ENCODE data around the gene ADAM8. TPM values are rescaled to one million over a fixed set of nuclear protein-coding genes. Genes with fewer than 3 reads are reported as not detected.

The ADAM8 gene
- total and polyA plus RNA-seq, 2 donors, result 8.3 to 19.2 TPM

DNA sequence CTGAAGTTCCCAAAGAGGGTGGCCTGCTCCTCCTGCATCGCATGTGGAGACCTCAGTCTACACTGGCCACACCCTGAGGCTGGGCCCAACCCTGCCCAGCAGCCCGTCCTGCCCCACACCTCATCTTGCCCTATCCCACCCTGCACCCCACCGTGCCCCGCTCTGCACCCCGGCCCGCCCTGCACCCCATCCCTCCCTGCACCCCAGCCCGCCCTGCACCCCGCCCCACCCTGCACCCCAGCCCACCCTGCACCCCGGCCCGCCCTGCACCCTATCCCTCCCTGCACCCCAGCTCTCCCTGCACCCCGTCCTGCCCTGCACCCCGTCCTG, 24.5 kb downstream of the ADAM8 start:
- 97% methylated on average over 12 of the region's 12 CpGs for WGBS
- H3K27ac ChIP-seq (ENCODE audit: low read depth in 1 of 2, low read length in 1 of 2), result no peak overlapping the region
- no peak overlapping the region for H3K4me3 ChIP-seq (ENCODE audit: low read length in 2 of 2)

DNA sequence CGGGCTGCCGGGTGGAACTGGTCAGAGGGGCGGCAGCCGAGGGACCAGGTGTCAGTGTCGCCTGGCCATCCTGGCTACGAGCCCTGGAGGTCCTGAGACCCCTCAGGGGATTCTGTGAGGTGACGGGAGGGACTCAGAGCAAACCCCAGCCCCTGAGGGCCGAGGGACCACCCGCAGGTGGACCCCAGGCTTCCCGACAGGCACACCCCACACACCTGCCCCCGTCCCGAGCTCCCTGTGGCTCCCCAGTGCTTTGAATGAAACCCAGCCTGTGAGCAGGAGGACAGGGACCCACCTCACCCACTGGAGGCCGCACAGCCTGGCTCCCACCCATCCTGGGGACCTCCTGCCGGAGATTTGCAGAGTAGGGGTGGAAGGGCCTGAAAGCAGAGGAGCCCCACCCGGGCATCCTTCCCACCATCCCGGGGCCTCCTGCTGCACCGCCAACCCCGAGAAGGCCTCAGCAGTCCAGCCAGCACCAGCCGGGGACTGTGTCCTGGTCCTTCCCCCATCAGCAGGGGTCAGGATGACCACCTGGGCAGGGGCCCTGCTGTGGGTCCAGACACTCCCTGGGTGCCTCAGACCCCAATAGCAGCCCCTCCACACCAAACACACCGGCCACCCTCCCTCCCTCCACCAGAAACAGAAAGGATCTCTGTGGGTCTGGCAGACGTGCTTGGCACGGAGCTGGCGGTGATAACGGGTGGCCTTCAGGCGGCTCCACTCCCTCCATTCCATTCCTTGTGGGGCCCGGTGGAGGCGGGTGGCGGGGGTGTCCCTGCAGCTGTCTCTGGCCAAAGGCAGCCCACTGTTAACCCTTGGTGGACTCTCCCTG, 25.1 kb downstream of the ADAM8 start:
- H3K9me3 ChIP-seq (ENCODE audit: control insufficient read depth in 2 of 2, insufficient read depth in 1 of 2, low read length in 1 of 2), result no peaks in the 10 kb centered on the region
- 88% methylated on average over 28 of the region's 28 CpGs for WGBS
- DNase-seq (ENCODE audit: low read depth in 6 of 9, low spot score in 9 of 9), result no peak
- no peak overlapping the region for H3K4me3 ChIP-seq (ENCODE audit: low read length in 2 of 2)
- H3K36me3 ChIP-seq (ENCODE audit: control insufficient read depth in 2 of 2, insufficient read depth in 2 of 2, low read length in 1 of 2), result no peaks in the 10 kb centered on the region
- H3K27me3 ChIP-seq (ENCODE audit: control insufficient read depth in 2 of 2, insufficient read depth in 1 of 2, low read length in 1 of 2), result peaks cover 0 to 19% of the 10 kb centered on the region in 2 donors
- H3K4me1 ChIP-seq (ENCODE audit: control insufficient read depth in 2 of 2, insufficient read depth in 2 of 2, low read length in 2 of 2), result no peaks in the 10 kb centered on the region
- no peak overlapping the region for H3K27ac ChIP-seq (ENCODE audit: low read depth in 1 of 2, low read length in 1 of 2)

More for the DNA sequence above, 24.5 kb downstream of the ADAM8 start:
- no peaks in the 10 kb centered on the region for H3K36me3 ChIP-seq (ENCODE audit: control insufficient read depth in 2 of 2, insufficient read depth in 2 of 2, low read length in 1 of 2)
- H3K4me1 ChIP-seq (ENCODE audit: control insufficient read depth in 2 of 2, insufficient read depth in 2 of 2, low read length in 2 of 2), result peaks cover 0 to 1% of the 10 kb centered on the region in 2 donors
- peaks cover 0 to 24% of the 10 kb centered on the region in 2 donors for H3K27me3 ChIP-seq (ENCODE audit: control insufficient read depth in 2 of 2, insufficient read depth in 1 of 2, low read length in 1 of 2)
- no peak for DNase-seq (ENCODE audit: low read depth in 6 of 9, low spot score in 9 of 9)
- H3K9me3 ChIP-seq (ENCODE audit: control insufficient read depth in 2 of 2, insufficient read depth in 1 of 2, low read length in 1 of 2), result no peaks in the 10 kb centered on the region

DNA sequence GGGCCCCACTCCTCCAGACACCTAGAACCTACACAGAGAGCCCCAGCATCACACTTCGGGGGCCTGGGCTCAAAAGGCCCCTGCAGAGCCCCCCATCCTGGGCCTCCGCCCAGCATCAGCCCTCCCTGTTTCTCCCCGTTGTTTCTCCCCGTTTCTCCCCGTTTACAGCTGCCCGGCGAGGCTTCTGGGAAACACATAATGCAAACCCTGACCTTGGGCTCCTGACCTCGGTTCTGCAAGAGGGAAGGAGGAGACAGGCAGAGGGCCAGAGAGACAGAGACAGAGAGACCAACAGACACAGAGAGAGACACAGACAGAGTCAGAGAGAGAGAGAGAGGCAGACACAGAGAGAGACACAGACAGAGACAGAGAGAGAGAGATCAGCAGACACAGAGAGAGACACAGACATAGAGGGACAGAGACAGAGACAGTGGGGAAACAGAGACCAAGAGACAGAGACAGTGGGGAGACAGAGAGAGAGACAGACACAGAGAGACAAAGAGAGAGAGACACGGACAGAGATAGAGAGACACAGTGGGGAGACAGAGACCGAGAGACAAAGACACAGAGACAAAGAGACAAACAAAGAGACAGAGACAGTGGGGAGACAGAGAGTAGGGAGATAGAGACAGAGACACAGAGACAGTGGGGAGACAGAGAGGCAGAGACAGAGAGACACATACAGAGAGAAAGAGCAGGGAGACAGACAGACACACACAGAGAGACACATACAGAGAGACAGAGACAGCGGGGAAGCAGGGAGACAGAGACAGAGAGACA, 26.5 kb downstream of the ADAM8 start:
- no peaks in the 10 kb centered on the region for H3K36me3 ChIP-seq (ENCODE audit: control insufficient read depth in 2 of 2, insufficient read depth in 2 of 2, low read length in 1 of 2)
- H3K4me3 ChIP-seq (ENCODE audit: low read length in 2 of 2), result no peak overlapping the region
- no peak for DNase-seq (ENCODE audit: low read depth in 6 of 9, low spot score in 9 of 9)
- H3K4me1 ChIP-seq (ENCODE audit: control insufficient read depth in 2 of 2, insufficient read depth in 2 of 2, low read length in 2 of 2), result no peaks in the 10 kb centered on the region
- 94% methylated on average over 11 of the region's 11 CpGs for WGBS
- peaks cover 0 to 9% of the 10 kb centered on the region in 2 donors for H3K27me3 ChIP-seq (ENCODE audit: control insufficient read depth in 2 of 2, insufficient read depth in 1 of 2, low read length in 1 of 2)
- H3K9me3 ChIP-seq (ENCODE audit: control insufficient read depth in 2 of 2, insufficient read depth in 1 of 2, low read length in 1 of 2), result no peaks in the 10 kb centered on the region
- no peak overlapping the region for H3K27ac ChIP-seq (ENCODE audit: low read depth in 1 of 2, low read length in 1 of 2)

DNA sequence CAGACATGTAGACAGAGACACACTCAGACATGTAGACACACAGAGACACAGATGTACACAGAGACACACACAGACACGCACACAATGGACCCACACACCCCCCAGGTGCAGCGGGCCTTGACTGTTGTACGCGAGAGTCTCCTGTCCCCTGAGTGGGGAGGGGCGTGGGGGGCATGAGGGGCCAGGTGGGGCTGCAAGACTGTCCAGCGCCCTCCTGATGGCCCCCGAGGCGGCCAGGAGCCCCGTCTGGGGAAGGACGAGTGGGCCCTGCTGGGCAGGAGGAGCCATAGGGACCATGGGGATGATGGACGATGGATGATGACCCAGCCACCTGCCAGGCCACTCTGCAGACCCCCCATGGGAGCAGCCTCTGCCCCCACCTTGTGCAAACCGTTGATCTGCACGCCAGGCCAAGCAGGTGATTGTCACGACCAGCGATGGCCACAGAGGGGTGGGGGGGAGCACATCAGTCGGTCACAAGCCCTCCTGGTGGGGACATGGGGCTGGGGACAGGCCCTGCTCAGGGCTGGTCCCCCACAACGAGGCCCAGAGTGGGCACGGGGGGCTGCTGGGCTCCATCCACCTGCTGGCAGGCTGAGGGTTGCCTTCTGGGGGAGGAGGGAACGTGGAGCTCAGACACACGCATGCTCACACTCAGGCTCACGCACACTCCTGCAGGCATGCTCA, 27.4 kb downstream of the ADAM8 start:
- H3K27me3 ChIP-seq (ENCODE audit: control insufficient read depth in 2 of 2, insufficient read depth in 1 of 2, low read length in 1 of 2), result peaks cover 0 to 9% of the 10 kb centered on the region in 2 donors
- no peaks in the 10 kb centered on the region for H3K4me1 ChIP-seq (ENCODE audit: control insufficient read depth in 2 of 2, insufficient read depth in 2 of 2, low read length in 2 of 2)
- 80% methylated on average over 21 of the region's 21 CpGs for WGBS
- H3K9me3 ChIP-seq (ENCODE audit: control insufficient read depth in 2 of 2, insufficient read depth in 1 of 2, low read length in 1 of 2), result no peaks in the 10 kb centered on the region
- no peaks in the 10 kb centered on the region for H3K36me3 ChIP-seq (ENCODE audit: control insufficient read depth in 2 of 2, insufficient read depth in 2 of 2, low read length in 1 of 2)
- no peak for DNase-seq (ENCODE audit: low read depth in 6 of 9, low spot score in 9 of 9)
- no peak overlapping the region for H3K4me3 ChIP-seq (ENCODE audit: low read length in 2 of 2)
- no peak overlapping the region for H3K27ac ChIP-seq (ENCODE audit: low read depth in 1 of 2, low read length in 1 of 2)

DNA sequence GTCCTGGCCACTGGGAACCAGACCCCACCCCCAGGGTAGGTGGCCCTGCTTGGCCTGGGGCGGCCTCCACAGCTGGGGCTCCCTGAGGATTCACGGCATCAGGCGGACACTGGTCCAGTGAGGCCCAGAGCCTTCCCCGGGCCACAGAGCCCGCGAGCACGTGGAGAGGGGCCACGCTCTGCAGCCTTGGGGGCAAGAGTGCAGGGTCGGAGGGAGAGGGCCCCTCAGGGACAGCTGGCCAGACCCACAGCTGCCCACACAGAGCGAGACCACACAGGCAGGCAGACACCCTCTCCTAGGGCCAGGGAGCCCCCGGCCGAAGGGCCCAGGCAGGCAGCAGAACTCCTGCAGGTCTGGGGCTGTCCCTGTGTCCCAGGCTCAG, 28.3 kb downstream of the ADAM8 start:
- no peak for DNase-seq (ENCODE audit: low read depth in 6 of 9, low spot score in 9 of 9)
- H3K27me3 ChIP-seq (ENCODE audit: control insufficient read depth in 2 of 2, insufficient read depth in 1 of 2, low read length in 1 of 2), result peaks cover 0 to 15% of the 10 kb centered on the region in 2 donors
- peaks cover 0 to under 1% of the 10 kb centered on the region in 2 donors for H3K9me3 ChIP-seq (ENCODE audit: control insufficient read depth in 2 of 2, insufficient read depth in 1 of 2, low read length in 1 of 2)
- no peak overlapping the region for H3K27ac ChIP-seq (ENCODE audit: low read depth in 1 of 2, low read length in 1 of 2)
- no peaks in the 10 kb centered on the region for H3K4me1 ChIP-seq (ENCODE audit: control insufficient read depth in 2 of 2, insufficient read depth in 2 of 2, low read length in 2 of 2)
- no peak overlapping the region for H3K4me3 ChIP-seq (ENCODE audit: low read length in 2 of 2)
- no peaks in the 10 kb centered on the region for H3K36me3 ChIP-seq (ENCODE audit: control insufficient read depth in 2 of 2, insufficient read depth in 2 of 2, low read length in 1 of 2)
- WGBS, result 96% methylated on average over 12 of the region's 12 CpGs

DNA sequence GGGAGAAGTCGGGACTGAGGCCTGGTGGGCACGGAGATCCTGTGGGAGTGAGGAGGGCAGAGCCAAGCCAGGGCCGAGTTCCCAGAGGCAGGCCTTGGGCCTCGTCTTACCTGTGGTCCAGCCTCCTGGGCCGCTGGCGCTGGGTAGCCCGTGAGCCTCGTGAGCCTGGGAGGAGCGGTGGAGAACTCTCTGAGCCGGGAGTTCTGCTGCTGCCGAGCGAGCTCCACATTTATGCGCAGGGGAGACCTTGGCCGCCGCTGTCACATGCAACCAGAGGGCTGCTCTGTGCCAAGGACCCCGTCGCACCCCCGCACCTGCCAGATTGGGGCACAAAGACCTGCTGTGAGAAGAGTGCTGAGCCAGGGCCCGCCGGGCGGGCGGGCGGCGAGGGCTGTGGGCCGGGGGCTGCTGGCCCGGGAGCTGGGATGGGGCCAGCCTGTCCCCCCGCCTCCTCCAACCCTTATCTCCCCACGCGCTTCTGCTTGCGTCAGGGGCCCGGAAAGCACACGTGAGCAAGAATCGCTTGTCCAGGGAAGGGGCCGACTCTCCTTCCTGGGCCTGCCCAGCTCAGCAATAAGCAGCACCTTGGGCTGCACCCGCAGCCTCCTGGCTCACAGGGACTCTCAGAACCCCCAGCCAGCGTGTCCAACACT, 28.9 kb downstream of the ADAM8 start:
- H3K4me1 ChIP-seq (ENCODE audit: control insufficient read depth in 2 of 2, insufficient read depth in 2 of 2, low read length in 2 of 2), result no peaks in the 10 kb centered on the region

DNA sequence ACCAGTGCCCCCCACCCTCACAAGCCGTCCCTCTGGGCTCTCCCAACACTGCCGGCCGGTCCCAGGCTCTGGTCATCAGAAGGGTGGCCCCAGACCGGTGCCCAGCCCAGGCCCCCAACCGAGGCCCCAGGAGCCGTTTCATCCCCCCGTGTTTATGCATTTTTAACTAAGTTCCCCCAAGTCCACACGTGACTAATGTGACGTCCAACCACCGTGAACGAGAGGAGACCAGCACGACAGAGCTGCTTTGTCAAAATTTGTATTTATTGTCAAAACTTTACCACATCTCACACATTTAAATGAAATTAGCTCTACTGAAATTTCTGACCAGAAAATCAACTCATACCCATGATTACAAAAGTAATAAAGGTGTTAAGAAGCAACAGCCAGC, 30.4 kb downstream of the ADAM8 start:
- Histone ChIP-seq H3K4me1 (ENCODE audit: control insufficient read depth in 2 of 2, insufficient read depth in 2 of 2, low read length in 2 of 2) (no peaks in the 10 kb centered on the region), H3K27ac (ENCODE audit: low read depth in 1 of 2, low read length in 1 of 2) (no peak overlapping the region), H3K4me3 (ENCODE audit: low read length in 2 of 2) (no peak overlapping the region), H3K9me3 (ENCODE audit: control insufficient read depth in 2 of 2, insufficient read depth in 1 of 2, low read length in 1 of 2) (peaks cover 0 to 1% of the 10 kb centered on the region in 2 donors), H3K36me3 (ENCODE audit: control insufficient read depth in 2 of 2, insufficient read depth in 2 of 2, low read length in 1 of 2) (no peaks in the 10 kb centered on the region), H3K27me3 (ENCODE audit: control insufficient read depth in 2 of 2, insufficient read depth in 1 of 2, low read length in 1 of 2) (peaks cover 2 to 28% of the 10 kb centered on the region in 2 donors)
- DNase-seq (ENCODE audit: low read depth in 6 of 9, low spot score in 9 of 9), result no peak
- WGBS, result 89% methylated on average over 12 of the region's 12 CpGs

More for the DNA sequence above, 28.9 kb downstream of the ADAM8 start:
- no peak for DNase-seq (ENCODE audit: low read depth in 6 of 9, low spot score in 9 of 9)
- Histone ChIP-seq H3K27ac (ENCODE audit: low read depth in 1 of 2, low read length in 1 of 2) (no peak overlapping the region), H3K27me3 (ENCODE audit: control insufficient read depth in 2 of 2, insufficient read depth in 1 of 2, low read length in 1 of 2) (peaks cover 0 to 15% of the 10 kb centered on the region in 2 donors), H3K9me3 (ENCODE audit: control insufficient read depth in 2 of 2, insufficient read depth in 1 of 2, low read length in 1 of 2) (peaks cover 0 to 1% of the 10 kb centered on the region in 2 donors), H3K4me3 (ENCODE audit: low read length in 2 of 2) (no peak overlapping the region), H3K36me3 (ENCODE audit: control insufficient read depth in 2 of 2, insufficient read depth in 2 of 2, low read length in 1 of 2) (no peaks in the 10 kb centered on the region)
- 96% methylated on average over 36 of the region's 36 CpGs for WGBS

DNA sequence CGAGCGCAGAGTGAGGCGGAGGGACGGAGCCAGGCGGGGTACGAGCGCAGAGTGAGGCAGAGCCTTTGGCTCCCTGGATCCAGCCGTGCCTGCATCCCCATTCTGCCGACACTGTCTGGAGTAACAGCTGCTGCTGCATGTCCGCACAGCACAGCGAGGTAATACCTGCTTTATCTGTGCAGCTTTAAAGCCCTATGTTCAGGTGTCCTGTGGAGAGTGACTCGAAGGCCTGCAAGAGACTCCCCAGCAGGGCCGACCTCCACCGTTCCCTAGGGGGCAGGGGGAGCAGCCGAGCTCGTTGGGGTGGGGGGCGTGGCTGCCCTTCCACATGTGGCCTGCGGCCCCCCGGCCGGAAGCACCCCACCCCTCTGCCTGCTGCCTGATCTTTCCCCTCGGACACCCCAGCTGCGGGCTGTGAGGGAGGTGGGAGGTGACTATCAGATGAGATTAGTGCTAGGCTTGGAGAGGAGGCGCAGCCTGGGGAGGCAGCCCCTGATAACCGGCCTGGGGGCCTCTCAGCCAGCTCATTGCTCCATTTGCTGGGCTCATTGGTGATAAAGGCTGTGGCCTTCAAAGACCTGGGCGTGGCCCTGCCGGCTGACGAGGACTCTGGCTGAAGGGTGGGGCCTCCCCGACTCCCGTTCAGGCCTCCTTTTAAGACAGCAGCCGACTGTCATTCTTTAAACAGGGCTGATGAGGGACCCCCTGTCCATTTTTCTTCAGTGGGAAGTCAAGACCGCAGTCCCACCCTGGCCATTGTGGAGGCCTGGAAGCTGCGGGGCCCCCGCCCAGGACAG, 31.0 kb downstream of the ADAM8 start:
- DNase-seq (ENCODE audit: low read depth in 6 of 9, low spot score in 9 of 9), result no peak
- Histone ChIP-seq H3K4me1 (ENCODE audit: control insufficient read depth in 2 of 2, insufficient read depth in 2 of 2, low read length in 2 of 2) (peaks cover 0 to 2% of the 10 kb centered on the region in 2 donors), H3K27ac (ENCODE audit: low read depth in 1 of 2, low read length in 1 of 2) (no peak overlapping the region), H3K27me3 (ENCODE audit: control insufficient read depth in 2 of 2, insufficient read depth in 1 of 2, low read length in 1 of 2) (peaks cover 8 to 34% of the 10 kb centered on the region in 2 donors), H3K9me3 (ENCODE audit: control insufficient read depth in 2 of 2, insufficient read depth in 1 of 2, low read length in 1 of 2) (peaks cover 0 to 1% of the 10 kb centered on the region in 2 donors), H3K36me3 (ENCODE audit: control insufficient read depth in 2 of 2, insufficient read depth in 2 of 2, low read length in 1 of 2) (no peaks in the 10 kb centered on the region), H3K4me3 (ENCODE audit: low read length in 2 of 2) (no peak overlapping the region)
- 87% methylated on average over 33 of the region's 33 CpGs for WGBS

All from thymus (tissue), 11 donors.